Astrocyte (in vitro differentiated cells and primary cell): ENCODE results near the gene CELF3.

ENCODE experiments used
- EZH2 ChIP-seq: IDR thresholded peaks from 2 replicates; pipeline ENCODE4 v1.6.1; 2012; ENCODE audit warnings: mild to moderate bottlenecking, low read length, inconsistent platforms; ENCODE audit not compliant: insufficient read depth
- TF ChIP-seq, protein P1 (sequence below): IDR thresholded peaks from 2 replicates; pipeline ENCODE4 v1.5.1; 2011; ENCODE audit warnings: low read depth, mild to moderate bottlenecking, inconsistent platforms, low read length, moderate library complexity; ENCODE audit not compliant: insufficient read depth

DNA sequence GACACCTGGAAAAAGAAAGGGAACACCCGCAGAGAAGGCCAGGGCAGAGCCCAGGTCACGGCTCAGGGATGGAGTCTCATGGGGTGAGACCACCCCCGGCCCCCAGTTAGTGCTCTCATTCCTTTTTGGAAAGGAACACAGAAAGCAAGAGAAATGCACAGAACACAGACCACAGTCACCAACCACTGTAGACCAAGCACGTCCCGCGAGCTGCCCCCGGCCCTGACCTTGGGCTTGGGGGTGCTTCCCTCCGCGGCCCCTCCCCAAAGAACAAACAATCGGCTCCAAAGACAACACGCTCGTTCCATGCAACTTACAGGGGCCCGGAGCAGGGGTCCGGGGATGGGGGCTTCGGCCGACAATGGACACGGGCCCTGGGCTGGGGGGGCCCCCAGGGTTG is 12.8 kb downstream of the CELF3 start:
- TF ChIP-seq, protein P1, sequence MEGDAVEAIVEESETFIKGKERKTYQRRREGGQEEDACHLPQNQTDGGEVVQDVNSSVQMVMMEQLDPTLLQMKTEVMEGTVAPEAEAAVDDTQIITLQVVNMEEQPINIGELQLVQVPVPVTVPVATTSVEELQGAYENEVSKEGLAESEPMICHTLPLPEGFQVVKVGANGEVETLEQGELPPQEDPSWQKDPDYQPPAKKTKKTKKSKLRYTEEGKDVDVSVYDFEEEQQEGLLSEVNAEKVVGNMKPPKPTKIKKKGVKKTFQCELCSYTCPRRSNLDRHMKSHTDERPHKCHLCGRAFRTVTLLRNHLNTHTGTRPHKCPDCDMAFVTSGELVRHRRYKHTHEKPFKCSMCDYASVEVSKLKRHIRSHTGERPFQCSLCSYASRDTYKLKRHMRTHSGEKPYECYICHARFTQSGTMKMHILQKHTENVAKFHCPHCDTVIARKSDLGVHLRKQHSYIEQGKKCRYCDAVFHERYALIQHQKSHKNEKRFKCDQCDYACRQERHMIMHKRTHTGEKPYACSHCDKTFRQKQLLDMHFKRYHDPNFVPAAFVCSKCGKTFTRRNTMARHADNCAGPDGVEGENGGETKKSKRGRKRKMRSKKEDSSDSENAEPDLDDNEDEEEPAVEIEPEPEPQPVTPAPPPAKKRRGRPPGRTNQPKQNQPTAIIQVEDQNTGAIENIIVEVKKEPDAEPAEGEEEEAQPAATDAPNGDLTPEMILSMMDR = no peak
- no peak for TF ChIP-seq EZH2
